Activated T-cell treated with anti-CD3 and anti-CD28 coated beads, Interleukin-2, amount 50 U/mL, for 4 hours (primary cell): Measurements from ENCODE around the gene PPP2R1A. TPM values are rescaled to one million over a fixed set of nuclear protein-coding genes. Genes with fewer than 3 reads are reported as not detected.
"Not testable (repeated sequence)": the region's sequence is repeated elsewhere in the genome, so short reads cannot be mapped to it uniquely, and the experiment has no call there.

Experiments
- ATAC-seq, 2 donors: fragments of 200-7000 bp; cut with Tn5 transposase; one replicate each; pipeline ENCODE4 v1.10.0; 2021
- DNase-seq: peaks from one replicate; pipeline ENCODE4 v3.0.0-alpha.2; 2020
- H3K27me3 Mint-ChIP-seq: one replicate; pipeline ENCODE4 v1.8.0; 2021; ENCODE audit warnings: low read depth, mixed read lengths
- H3K36me3 Mint-ChIP-seq: one replicate; pipeline ENCODE4 v1.8.0; 2022; ENCODE audit warnings: mixed read lengths; ENCODE audit not compliant: insufficient read depth
- H3K4me1 Mint-ChIP-seq: one replicate; pipeline ENCODE4 v1.8.0; 2021; ENCODE audit warnings: low read depth, mixed read lengths
- H3K4me3 Mint-ChIP-seq: one replicate; pipeline ENCODE4 v1.8.0; 2021; ENCODE audit warnings: mild to moderate bottlenecking, moderate library complexity, mixed read lengths
- H3K9me3 Mint-ChIP-seq: one replicate; pipeline ENCODE4 v1.8.0; 2021; ENCODE audit warnings: mixed read lengths
- total RNA-seq, 3 donors: library from RNA; stranded (reverse); gene quantifications; one replicate each; pipeline ENCODE4 v1.2.1, GENCODE V29; 2021

The PPP2R1A gene
- total RNA-seq, 3 donors from 2014 or later: 297 to 317 (median 310) TPM

DNA sequence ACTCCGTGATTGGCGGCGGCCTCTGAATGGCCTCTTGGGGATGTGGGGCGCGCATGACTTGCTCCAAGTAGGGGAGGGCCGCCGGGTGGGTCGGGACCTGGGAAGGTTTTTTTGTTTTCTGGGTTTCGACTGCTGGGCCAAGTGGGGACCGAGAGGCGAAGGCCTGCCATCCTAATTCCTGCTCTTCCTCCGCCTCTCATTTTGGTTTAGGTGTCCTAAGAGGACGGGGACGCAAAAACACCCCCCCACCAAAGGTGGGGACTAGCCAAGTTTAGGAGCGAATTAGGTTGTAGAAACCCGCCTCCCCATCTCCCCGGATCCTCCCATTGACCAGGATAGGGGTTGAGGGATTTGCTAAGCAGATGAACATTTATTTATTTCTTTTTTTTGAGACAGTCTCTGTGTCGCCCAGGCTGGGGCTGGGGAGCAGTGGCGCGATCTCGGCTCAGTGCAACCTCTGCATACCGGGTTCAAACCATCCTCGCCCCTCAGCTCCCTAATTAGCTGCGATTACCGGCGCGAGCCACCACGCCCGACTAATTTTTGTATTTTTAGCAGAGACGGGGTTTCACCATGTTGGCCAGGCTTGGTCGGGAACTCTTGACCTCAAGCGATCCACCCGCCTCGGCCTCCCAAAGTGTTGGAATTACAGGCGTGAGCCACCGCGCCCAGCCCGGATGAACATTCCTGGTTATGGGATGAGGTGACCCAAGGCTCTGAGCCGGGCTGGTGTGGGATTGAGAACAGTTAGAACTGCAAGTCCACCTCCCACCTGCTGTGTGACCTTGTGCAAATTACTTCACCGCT lies 838 bp downstream of the PPP2R1A start:
- ATAC-seq (no peak), DNase-seq (no peak)
- Mint-ChIP-seq H3K4me1 (peaks cover 47% of the 10 kb centered on the region), H3K9me3 (no peaks in the 10 kb centered on the region), H3K27me3 (no peaks in the 10 kb centered on the region), H3K4me3 (peak overlapping the region; percentile 95), H3K36me3 (peaks cover 22% of the 10 kb centered on the region)

DNA sequence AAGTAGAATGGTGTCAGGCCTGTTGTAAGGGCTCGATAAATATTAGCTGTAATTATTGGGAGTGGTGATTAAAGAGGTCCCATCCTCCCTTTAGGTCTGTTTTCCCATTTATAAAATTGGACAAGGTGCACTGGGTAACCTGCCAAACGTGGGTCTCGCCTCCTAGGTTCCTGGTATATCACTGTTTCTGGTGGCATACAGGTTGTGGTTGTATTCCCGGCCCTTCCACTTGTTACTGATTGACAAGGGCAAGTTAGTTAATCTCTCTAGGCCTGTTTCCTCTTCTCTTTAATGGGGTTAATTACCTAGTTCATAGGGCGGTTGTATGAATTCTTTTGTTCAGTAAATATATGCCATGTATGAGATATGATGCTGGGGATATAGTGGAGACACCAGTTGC lies 1.5 kb downstream of the PPP2R1A start:
- no peak for ATAC-seq
- Mint-ChIP-seq H3K4me3 (peak overlapping the region; percentile 95), H3K4me1 (peaks cover 54% of the 10 kb centered on the region), H3K36me3 (peaks cover 23% of the 10 kb centered on the region), H3K9me3 (no peaks in the 10 kb centered on the region), H3K27me3 (no peaks in the 10 kb centered on the region)
- DNase-seq: no peak

DNA sequence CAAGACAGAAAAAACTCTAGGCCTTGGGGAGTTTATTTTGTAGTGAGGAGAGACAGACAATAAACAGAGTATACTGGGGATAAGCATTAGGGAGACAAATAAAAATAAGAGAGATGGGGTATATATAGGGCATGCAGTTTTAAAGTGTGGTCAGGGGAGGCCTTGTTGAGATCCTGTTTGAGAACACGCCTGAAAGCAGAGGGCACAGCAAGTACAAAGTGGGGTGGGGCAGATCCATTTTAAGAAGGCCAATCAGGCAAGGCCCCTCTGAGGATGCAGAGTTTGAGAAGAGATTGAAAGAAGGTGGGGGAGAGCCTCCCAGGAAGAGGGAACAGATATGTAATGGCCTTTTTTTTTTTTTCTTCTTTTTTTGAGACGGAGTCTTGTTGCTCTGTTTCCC lies 2.1 kb downstream of the PPP2R1A start:
- DNase-seq (no peak), ATAC-seq (no peak)
- H3K4me3 Mint-ChIP-seq: peak overlapping the region; percentile 95
- peaks cover 59% of the 10 kb centered on the region for H3K4me1 Mint-ChIP-seq
- H3K9me3 Mint-ChIP-seq: no peaks in the 10 kb centered on the region
- H3K36me3 Mint-ChIP-seq: peaks cover 28% of the 10 kb centered on the region
- no peaks in the 10 kb centered on the region for H3K27me3 Mint-ChIP-seq

- H3K9me3 Mint-ChIP-seq: no peaks in the 10 kb centered on the region
- peaks cover 36% of the 10 kb centered on the region for H3K36me3 Mint-ChIP-seq
- H3K4me3 Mint-ChIP-seq: no peak overlapping the region
- no peak for ATAC-seq
- no peak for DNase-seq
- H3K27me3 Mint-ChIP-seq: no peaks in the 10 kb centered on the region
- peaks cover 75% of the 10 kb centered on the region for H3K4me1 Mint-ChIP-seq
Observed at GRCh38 chr19:52196256-52196967, 6.6 kb downstream of the PPP2R1A start.

GRCh38 chr19:52197964-52198363 lies 8.1 kb downstream of the PPP2R1A start:
- Mint-ChIP-seq H3K27me3 (no peaks in the 10 kb centered on the region), H3K9me3 (no peaks in the 10 kb centered on the region), H3K4me1 (peaks cover 66% of the 10 kb centered on the region), H3K36me3 (peaks cover 39% of the 10 kb centered on the region), H3K4me3 (no peak overlapping the region)
- DNase-seq (no peak), ATAC-seq (no peak)

DNA sequence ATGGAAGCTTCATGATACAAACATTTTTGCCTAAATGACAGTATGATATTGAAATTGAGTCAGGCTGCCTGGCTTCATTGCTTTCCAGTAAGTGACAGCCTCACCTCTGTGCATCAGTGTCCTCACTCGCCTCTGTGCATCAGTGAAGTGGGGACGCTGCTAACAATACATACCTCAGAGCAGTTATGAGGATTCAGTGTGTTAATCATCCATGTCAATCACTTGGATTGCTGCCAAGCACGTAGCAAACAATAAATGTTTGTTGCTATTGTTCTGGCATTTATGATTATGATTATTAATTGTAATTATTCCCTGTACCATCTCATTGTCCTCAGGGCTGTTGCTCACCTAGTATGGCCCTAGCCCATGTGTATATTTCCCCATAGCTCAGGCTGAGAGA lies 8.8 kb downstream of the PPP2R1A start:
- no peaks in the 10 kb centered on the region for H3K27me3 Mint-ChIP-seq
- no peak overlapping the region for H3K4me3 Mint-ChIP-seq
- H3K4me1 Mint-ChIP-seq: peaks cover 65% of the 10 kb centered on the region
- H3K36me3 Mint-ChIP-seq: peaks cover 42% of the 10 kb centered on the region
- H3K9me3 Mint-ChIP-seq: no peaks in the 10 kb centered on the region
- DNase-seq: no peak
- no peak for ATAC-seq

DNA sequence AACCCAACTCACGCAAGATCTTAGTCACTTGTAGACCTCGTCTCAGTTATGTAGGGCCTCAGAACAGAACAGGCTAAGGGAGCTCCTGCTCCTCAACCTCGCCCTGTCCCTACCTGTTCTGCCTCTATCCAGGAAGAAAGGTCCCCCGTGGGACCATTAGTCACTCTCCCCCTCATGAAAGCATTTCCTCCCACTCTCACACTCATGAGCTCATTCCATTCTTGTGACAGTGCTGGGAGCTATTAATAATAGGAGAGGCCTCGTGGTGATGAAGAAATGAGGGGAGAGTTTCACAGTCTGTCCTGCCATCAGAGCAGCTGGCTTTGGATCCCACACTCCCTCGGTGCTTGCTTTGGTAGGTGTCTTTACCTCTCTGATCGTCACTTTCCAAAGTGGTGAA lies 10.2 kb downstream of the PPP2R1A start:
- Mint-ChIP-seq H3K9me3 (no peaks in the 10 kb centered on the region), H3K4me1 (peaks cover 63% of the 10 kb centered on the region), H3K27me3 (no peaks in the 10 kb centered on the region), H3K4me3 (no peak overlapping the region), H3K36me3 (peaks cover 45% of the 10 kb centered on the region)
- ATAC-seq (peak; percentile 30 to 46), DNase-seq (no peak)

DNA sequence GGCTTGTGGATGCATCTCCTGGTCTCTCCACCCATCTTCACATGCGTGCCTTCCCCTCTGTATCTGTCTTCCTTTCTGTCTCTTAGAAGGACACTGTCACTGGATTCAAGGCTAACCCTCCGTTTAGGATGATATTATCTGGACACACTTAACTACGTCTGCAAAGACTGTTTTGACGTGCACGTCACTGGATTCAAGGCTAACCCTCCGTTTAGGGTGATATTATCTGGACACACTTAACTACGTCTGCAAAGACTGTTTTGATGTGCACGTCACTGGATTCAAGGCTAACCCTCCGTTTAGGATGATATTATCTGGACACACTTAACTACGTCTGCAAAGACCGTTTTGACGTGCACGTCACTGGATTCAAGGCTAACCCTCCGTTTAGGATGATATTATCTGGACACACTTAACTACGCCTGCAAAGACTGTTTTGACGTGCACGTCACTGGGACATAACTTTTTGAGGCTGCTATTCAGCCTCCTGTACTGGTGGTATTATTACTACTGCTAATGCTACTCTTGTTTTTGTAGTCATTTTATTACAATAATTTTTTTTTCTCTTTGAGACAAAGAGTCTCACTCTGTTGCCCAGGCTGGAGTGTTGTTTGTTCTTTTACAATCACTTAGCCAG lies 11.0 kb downstream of the PPP2R1A start:
- H3K27me3 Mint-ChIP-seq, H3K4me3 Mint-ChIP-seq, ATAC-seq, DNase-seq, H3K9me3 Mint-ChIP-seq: not testable (repeated sequence)
- Mint-ChIP-seq H3K36me3 (peaks cover 50% of the 10 kb centered on the region), H3K4me1 (peaks cover 62% of the 10 kb centered on the region)

- Mint-ChIP-seq H3K9me3 (no peaks in the 10 kb centered on the region), H3K4me3 (no peak overlapping the region), H3K27me3 (no peaks in the 10 kb centered on the region), H3K4me1 (peaks cover 25% of the 10 kb centered on the region), H3K36me3 (peaks cover 58% of the 10 kb centered on the region)
- ATAC-seq: no peak
- DNase-seq: no peak
Observed at GRCh38 chr19:52206481-52206880, 16.6 kb downstream of the PPP2R1A start.

GRCh38 chr19:52211203-52211602 lies 21.4 kb downstream of the PPP2R1A start:
- Mint-ChIP-seq H3K4me1 (no peaks in the 10 kb centered on the region), H3K27me3 (no peaks in the 10 kb centered on the region), H3K9me3 (no peaks in the 10 kb centered on the region), H3K4me3 (no peak overlapping the region), H3K36me3 (peaks cover 46% of the 10 kb centered on the region)
- ATAC-seq (no peak), DNase-seq (no peak)

GRCh38 chr19:52211926-52212571 lies 22.2 kb downstream of the PPP2R1A start:
- Mint-ChIP-seq H3K27me3 (no peaks in the 10 kb centered on the region), H3K4me3 (no peak overlapping the region), H3K9me3 (no peaks in the 10 kb centered on the region), H3K36me3 (peaks cover 46% of the 10 kb centered on the region), H3K4me1 (no peaks in the 10 kb centered on the region)
- no peak for DNase-seq
- ATAC-seq: no peak

GRCh38 chr19:52212572-52213255 lies 22.9 kb downstream of the PPP2R1A start:
- Mint-ChIP-seq H3K36me3 (peaks cover 47% of the 10 kb centered on the region), H3K27me3 (no peaks in the 10 kb centered on the region), H3K4me1 (no peaks in the 10 kb centered on the region), H3K9me3 (no peaks in the 10 kb centered on the region), H3K4me3 (no peak overlapping the region)
- ATAC-seq: no peak
- DNase-seq: no peak

- DNase-seq: no peak
- Mint-ChIP-seq H3K4me1 (no peaks in the 10 kb centered on the region), H3K4me3 (no peak overlapping the region), H3K36me3 (peaks cover 52% of the 10 kb centered on the region), H3K27me3 (no peaks in the 10 kb centered on the region), H3K9me3 (no peaks in the 10 kb centered on the region)
- ATAC-seq: no peak
Observed at GRCh38 chr19:52214241-52214640, 24.4 kb downstream of the PPP2R1A start.

DNA sequence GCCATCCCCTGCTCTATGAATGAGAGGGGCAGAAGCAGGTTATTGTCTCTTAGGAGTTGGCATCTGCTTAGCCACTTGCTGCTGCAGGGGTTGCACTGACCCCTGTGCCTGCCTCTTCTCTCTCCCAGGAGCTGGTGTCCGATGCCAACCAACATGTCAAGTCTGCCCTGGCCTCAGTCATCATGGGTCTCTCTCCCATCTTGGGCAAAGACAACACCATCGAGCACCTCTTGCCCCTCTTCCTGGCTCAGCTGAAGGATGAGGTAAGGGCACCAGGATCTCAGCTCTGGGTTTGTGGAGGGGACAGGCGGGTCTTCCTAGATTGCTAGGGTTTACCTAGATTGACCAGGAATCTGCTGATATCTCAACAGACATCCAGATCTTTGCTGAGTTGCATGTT lies 26.5 kb downstream of the PPP2R1A start:
- Mint-ChIP-seq H3K27me3 (no peaks in the 10 kb centered on the region), H3K4me1 (no peaks in the 10 kb centered on the region), H3K9me3 (no peaks in the 10 kb centered on the region), H3K4me3 (no peak overlapping the region), H3K36me3 (peaks cover 59% of the 10 kb centered on the region)
- no peak for DNase-seq
- no peak for ATAC-seq
